Measurements from ENCODE around the gene NXPE3. TPM values are rescaled to one million over a fixed set of nuclear protein-coding genes. Genes with fewer than 3 reads are reported as not detected.

The NXPE3 gene
- total RNA-seq, 2 experiments from 2014 or later: 28.5 to 29.5 TPM

DNA sequence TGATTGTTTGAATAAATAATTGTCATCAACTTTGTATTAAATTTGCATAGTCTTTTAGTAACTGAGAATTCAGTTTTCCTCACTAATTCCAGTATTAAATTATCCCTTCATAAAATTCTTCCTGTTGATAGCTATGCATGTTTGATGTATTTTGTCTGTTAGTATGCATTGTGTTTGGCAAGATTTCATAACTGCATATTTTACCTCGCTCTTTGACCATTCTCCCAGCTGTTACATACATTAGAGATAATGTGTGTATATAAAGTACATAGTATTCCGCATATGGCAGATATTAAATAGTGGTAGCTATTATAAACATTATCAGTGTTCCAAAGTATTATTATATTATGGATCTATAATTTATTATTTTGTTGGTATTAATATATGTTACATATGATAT is 59.7 kb downstream of the NXPE3 start:
- H3K9me3 Mint-ChIP-seq: peaks cover 7% of the 10 kb centered on the region
- POLR2A ChIA-PET: interaction anchor here (1.4 kb wide), 1 partner anchor 9 kb away, joined by 4 read pairs; no protein-coding TSS in a partner anchor
- no peak for DNase-seq
- CTCF ChIA-PET: interaction anchor here (0.9 to 1.2 kb wide), 3 partner anchors 9 to 307 kb away, joined by 3 to 5 read pairs (median 5); no protein-coding TSS in a partner anchor
- peaks cover 17% of the 10 kb centered on the region for H3K36me3 Mint-ChIP-seq (ENCODE audit: low read depth)
- no peak overlapping the region for H3K4me3 Mint-ChIP-seq
- H3K27me3 Mint-ChIP-seq: no peaks in the 10 kb centered on the region
- peaks cover 12% of the 10 kb centered on the region for H3K4me1 Mint-ChIP-seq
- H3K27ac Mint-ChIP-seq: no peak overlapping the region

DNA sequence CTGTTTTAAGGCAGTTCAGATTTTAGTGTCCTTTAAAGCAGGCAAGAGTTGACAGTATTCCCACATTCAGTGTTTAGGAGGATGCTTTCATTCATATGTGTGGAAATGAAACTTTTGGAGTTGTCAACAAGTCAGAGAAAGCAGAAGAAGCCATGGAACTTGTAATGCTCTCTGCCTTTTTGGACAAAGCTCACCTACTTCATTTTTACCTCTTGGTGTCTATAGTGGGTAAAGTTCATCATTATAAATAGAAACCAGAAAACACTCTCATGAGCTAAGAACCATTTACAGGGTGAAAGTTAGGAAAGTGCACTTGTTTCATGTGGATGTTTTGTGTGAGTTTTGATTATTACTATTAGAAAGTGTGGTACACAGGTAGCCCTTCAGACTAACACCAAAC is 61.1 kb downstream of the NXPE3 start:
- peaks cover 14% of the 10 kb centered on the region for H3K36me3 Mint-ChIP-seq (ENCODE audit: low read depth)
- POLR2A ChIA-PET: no interaction called here
- H3K9me3 Mint-ChIP-seq: peaks cover 7% of the 10 kb centered on the region
- DNase-seq: no peak
- no peak overlapping the region for H3K4me3 Mint-ChIP-seq
- H3K27me3 Mint-ChIP-seq: no peaks in the 10 kb centered on the region
- H3K4me1 Mint-ChIP-seq: peaks cover 1% of the 10 kb centered on the region
- H3K27ac Mint-ChIP-seq: no peak overlapping the region
- CTCF ChIA-PET: no interaction called here

DNA sequence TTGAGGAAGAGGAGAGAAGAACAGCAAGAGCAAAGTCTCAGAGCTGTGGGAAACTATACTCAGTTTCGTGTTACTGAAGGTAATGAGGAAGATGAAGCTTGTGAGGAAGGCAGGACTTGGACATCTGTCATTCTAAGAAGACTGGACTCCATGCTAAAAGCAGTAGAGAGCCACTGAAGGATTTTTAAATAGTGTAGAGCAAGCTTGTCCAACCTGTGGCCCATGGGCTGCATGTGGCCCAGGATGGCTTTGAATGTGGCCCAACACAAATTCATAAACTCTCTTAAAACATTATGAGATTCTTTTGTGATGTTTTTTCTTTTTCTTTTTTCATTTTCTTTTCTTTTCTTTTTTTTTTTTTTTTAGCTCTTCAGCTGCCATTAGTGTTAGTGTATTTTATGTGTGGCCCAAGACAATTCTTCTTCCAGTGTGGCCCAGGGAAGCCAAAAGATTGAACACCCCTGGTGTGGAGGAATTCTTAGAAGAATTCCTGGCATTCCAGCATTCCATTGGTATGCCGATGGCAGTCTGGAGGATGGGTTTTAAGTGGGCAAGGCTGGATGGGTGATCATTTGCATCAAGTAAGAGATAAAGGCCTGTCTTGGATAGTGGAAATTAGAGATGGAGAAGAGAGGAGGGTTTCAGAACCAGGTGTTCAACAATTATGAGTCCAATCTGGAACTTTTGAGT is 63.4 kb downstream of the NXPE3 start:
- CTCF ChIA-PET: interaction anchor here (0.8 to 1.8 kb wide), 3 partner anchors 9 to 12 kb away, joined by 3 to 4 read pairs (median 3); no protein-coding TSS in a partner anchor

DNA sequence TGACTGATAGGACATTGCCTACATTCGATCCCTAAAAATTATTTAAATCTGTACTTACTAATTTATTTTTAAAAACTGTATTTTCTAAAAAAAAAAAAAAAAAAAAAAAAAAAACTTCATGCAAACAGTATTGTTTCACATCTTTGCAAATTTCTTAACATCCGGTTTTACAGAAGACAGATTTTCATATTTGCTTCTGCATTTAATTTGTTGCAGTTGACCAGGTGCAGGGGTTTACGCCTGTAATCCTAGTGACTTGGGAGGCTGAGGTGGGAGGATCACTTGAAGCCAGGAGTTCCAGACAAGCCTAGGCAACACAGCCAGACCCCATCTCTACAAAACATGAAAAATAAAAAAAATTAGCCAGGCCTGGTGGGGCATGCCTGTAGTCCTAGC is 63.9 kb downstream of the NXPE3 start:
- Mint-ChIP-seq H3K9me3 (peaks cover 9% of the 10 kb centered on the region), H3K4me1 (peaks cover 4% of the 10 kb centered on the region), H3K36me3 (ENCODE audit: low read depth) (peaks cover 17% of the 10 kb centered on the region), H3K4me3 (no peak overlapping the region), H3K27me3 (no peaks in the 10 kb centered on the region), H3K27ac (no peak overlapping the region)
- DNase-seq: no peak
- CTCF ChIA-PET: interaction anchor here (1.1 kb wide), 1 partner anchor 9 kb away, joined by 3 read pairs; no protein-coding TSS in a partner anchor
- POLR2A ChIA-PET: no interaction called here

More for the DNA sequence above, 63.4 kb downstream of the NXPE3 start:
- DNase-seq: no peak
- H3K27ac Mint-ChIP-seq: no peak overlapping the region
- peaks cover 9% of the 10 kb centered on the region for H3K9me3 Mint-ChIP-seq
- peaks cover 1% of the 10 kb centered on the region for H3K4me1 Mint-ChIP-seq
- H3K27me3 Mint-ChIP-seq: no peaks in the 10 kb centered on the region
- peaks cover 17% of the 10 kb centered on the region for H3K36me3 Mint-ChIP-seq (ENCODE audit: low read depth)
- no peak overlapping the region for H3K4me3 Mint-ChIP-seq
- POLR2A ChIA-PET: no interaction called here

DNA sequence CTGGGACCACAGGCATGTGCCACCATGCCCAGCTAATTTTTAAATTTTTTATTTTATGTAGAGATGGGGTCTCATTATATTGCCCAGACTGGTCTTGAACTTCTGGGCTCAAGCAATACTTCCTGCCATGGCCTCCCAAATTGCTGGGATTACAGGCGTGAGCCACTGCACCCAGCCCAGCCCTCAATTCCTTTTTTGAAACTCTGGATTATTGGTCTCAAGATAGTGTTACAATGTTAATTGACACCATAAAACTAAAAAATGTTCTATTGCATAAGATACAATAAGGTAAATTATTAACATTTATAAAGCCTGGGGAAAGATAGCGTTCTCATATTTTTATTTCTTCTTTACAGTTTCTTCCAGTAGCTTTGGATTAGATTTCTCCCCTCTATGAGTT is 66.4 kb downstream of the NXPE3 start:
- DNase-seq: no peak
- ChIA-PET CTCF (no interaction called here), POLR2A (no interaction called here)
- no peak overlapping the region for H3K27ac Mint-ChIP-seq
- no peaks in the 10 kb centered on the region for H3K27me3 Mint-ChIP-seq
- H3K9me3 Mint-ChIP-seq: peaks cover 9% of the 10 kb centered on the region
- H3K4me1 Mint-ChIP-seq: peaks cover 10% of the 10 kb centered on the region
- H3K4me3 Mint-ChIP-seq: no peak overlapping the region
- H3K36me3 Mint-ChIP-seq (ENCODE audit: low read depth): peaks cover 24% of the 10 kb centered on the region

DNA sequence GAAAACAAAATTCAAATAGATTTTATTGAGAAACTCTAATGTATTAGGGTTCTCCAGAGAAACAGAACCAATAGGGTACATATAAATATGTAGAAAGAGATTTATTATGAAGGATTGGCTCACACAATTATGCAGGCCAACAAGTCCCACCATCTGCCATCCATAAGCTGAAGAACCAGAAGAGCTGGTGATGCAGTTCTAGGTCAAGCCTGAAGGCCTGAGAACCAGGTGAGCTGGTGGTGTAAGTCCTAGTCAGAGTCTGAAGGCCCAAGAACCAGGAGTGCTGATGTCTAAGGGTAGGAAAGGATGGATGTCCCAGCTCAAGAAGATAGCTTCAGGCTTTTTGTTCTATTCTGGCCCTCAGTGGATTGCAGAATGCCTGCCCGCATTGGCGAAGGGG is 67.7 kb downstream of the NXPE3 start:
- peaks cover 19% of the 10 kb centered on the region for H3K4me1 Mint-ChIP-seq
- ChIA-PET POLR2A (interaction anchor here (0.5 kb wide), 1 partner anchor 162 kb away, joined by 6 read pairs; no protein-coding TSS in a partner anchor), CTCF (interaction anchor here (0.8 to 1.0 kb wide), 2 partner anchors 10 to 378 kb away, joined by 3 read pairs; no protein-coding TSS in a partner anchor)
- no peak overlapping the region for H3K27ac Mint-ChIP-seq
- H3K9me3 Mint-ChIP-seq: peaks cover 9% of the 10 kb centered on the region
- peaks cover 34% of the 10 kb centered on the region for H3K36me3 Mint-ChIP-seq (ENCODE audit: low read depth)
- no peak overlapping the region for H3K4me3 Mint-ChIP-seq
- DNase-seq: no peak
- H3K27me3 Mint-ChIP-seq: no peaks in the 10 kb centered on the region

DNA sequence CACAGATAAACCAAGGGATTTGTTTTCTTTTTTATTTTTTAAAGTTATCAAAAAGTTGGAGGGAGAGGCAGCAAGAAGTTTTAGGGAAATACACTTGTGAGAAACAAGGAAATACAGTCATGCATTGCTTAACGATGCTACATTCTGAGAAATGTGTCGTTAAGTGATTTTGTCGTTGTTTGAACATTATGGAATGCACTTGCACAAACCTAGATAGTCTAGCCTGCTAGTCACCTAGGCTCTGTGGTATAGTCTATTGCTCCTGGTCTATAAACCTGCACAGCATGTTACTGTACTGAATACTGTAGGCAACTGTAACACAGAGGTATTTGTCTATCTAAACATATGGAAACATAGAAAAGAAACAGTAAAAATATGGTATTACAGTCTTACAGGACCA is 68.3 kb downstream of the NXPE3 start:
- H3K27ac Mint-ChIP-seq: no peak overlapping the region
- ChIA-PET POLR2A (interaction anchor here (0.5 kb wide), 1 partner anchor 162 kb away, joined by 6 read pairs; no protein-coding TSS in a partner anchor), CTCF (interaction anchor here (1.0 kb wide), 1 partner anchor 9 kb away, joined by 3 read pairs; no protein-coding TSS in a partner anchor)
- H3K36me3 Mint-ChIP-seq (ENCODE audit: low read depth): peaks cover 36% of the 10 kb centered on the region
- H3K27me3 Mint-ChIP-seq: no peaks in the 10 kb centered on the region
- peaks cover 4% of the 10 kb centered on the region for H3K9me3 Mint-ChIP-seq
- peaks cover 25% of the 10 kb centered on the region for H3K4me1 Mint-ChIP-seq
- no peak overlapping the region for H3K4me3 Mint-ChIP-seq
- no peak for DNase-seq

DNA sequence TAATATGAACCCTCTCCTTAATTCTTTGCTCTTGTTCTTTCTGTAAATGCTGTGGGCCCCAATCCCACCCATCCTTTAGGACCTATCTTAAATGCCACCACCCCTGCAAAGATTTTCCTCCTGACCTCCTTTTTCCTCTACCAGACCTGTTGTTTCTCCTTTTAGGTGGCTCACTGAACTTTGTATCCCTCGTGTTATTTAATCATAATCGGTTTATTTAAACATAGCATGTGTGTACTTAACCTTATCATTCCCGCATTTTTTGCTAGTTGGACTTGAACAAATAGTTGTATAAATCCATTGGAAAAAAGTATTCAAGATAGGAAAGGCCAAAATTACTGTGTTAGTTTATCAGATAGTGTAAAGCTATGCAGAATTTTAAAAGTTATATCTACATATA is 69.3 kb downstream of the NXPE3 start:
- Mint-ChIP-seq H3K36me3 (ENCODE audit: low read depth) (peaks cover 43% of the 10 kb centered on the region), H3K27ac (peak overlapping the region; percentile 90), H3K27me3 (no peaks in the 10 kb centered on the region), H3K9me3 (peaks cover 2% of the 10 kb centered on the region), H3K4me1 (peaks cover 35% of the 10 kb centered on the region), H3K4me3 (peak overlapping the region; percentile 98)
- DNase-seq: no peak
- ChIA-PET CTCF (interaction anchor here (1.0 to 1.8 kb wide), 4 partner anchors 18 to 381 kb away, joined by 3 to 8 read pairs (median 4); no protein-coding TSS in a partner anchor), POLR2A (no interaction called here)

DNA sequence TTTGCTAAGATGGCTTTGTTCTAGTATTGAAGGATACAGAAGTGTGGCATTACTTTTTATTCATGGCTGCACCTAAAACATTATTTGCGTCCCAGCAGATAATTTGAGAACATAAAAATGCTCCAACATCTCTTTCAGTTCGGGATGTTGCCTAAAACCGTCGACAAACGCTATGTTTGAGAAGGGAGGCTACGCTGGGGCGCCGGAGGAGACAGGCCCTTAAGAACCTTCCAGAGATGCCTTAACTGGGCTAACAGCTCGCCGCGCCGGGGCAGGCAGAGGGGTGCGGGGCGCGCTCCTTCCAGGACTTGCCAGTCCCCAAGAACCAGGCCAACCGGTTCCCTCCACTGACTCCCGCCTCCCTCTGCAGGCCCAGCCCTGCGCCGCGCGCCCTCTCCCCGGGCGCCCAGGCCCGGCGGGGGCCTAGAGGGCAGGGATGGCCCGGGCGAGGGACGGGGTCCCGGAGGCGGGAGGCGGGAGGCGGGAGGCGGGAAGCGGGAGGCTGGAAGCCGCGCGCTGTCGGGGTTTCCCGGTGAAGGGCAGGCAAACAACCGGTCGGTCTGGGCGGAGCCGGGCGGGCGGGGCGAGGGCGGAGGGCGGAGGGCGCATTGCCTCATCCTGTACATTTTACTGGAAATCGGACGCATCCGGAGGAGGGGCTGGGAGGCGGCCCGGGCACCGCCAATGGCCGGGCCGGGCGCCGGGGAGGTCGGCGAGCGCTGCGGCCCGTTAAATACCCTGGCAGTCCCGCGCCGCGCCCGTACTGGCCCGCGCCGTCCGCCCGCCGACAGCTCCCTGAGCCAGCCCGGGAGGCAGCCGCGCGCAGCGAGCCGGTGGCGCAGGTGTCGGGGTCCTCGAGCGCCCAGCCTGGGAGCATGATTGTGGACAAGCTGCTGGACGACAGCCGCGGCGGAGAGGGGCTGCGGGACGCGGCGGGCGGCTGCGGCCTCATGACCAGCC is 70.0 kb downstream of the NXPE3 start, which contains the start of gene NFKBIZ:
Gene NFKBIZ, plus strand, starts transcription at position 761 of the 960 bp plus-strand sequence. Its CDS starts 115 bp downstream, at position 876.
- peaks cover 49% of the 10 kb centered on the region for H3K36me3 Mint-ChIP-seq (ENCODE audit: low read depth)
- peaks cover 41% of the 10 kb centered on the region for H3K4me1 Mint-ChIP-seq
- POLR2A ChIA-PET: interaction anchor here (0.6 to 1.1 kb wide), 7 partner anchors 12 to 330 kb away, joined by 3 to 4 read pairs (median 3); partner anchors contain the start of genes CEP97 and NXPE3

DNA sequence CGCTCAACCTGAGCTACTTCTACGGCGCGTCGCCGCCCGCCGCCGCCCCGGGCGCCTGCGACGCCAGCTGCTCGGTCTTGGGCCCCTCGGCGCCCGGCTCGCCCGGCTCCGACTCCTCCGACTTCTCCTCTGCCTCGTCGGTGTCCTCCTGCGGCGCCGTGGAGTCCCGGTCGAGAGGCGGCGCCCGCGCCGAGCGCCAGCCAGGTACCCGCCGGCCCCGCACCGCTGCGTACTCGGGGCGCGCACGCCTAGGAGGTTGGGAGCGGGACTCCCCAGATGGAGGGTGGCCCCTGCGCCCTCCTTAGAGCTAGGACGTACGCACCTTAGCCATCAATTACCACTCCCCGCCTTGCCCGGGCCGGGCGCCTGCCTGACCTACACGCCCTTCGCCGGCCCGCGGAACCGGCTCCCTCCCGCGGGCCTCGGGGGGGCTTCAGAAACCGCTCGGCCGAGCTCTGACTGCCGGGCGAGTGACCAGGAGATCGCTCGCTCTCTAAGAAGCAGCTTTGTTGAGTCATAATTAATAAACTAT is 70.8 kb downstream of the NXPE3 start:
- Mint-ChIP-seq H3K36me3 (ENCODE audit: low read depth) (peaks cover 55% of the 10 kb centered on the region), H3K27ac (peak overlapping the region; percentile 100), H3K4me3 (peak overlapping the region; percentile 98), H3K9me3 (peaks cover 2% of the 10 kb centered on the region), H3K27me3 (no peaks in the 10 kb centered on the region), H3K4me1 (peaks cover 47% of the 10 kb centered on the region)
- CTCF ChIA-PET: interaction anchor here (0.8 to 1.8 kb wide), 6 partner anchors 17 to 376 kb away, joined by 3 to 8 read pairs (median 4); no protein-coding TSS in a partner anchor
- POLR2A ChIA-PET: interaction anchor here (0.7 to 1.1 kb wide), 5 partner anchors 13 to 331 kb away, joined by 3 to 4 read pairs (median 4); partner anchors contain the start of genes CEP97 and NXPE3
- DNase-seq: peak; percentile 60

More for the DNA sequence above, 70.0 kb downstream of the NXPE3 start, which contains the start of gene NFKBIZ:
- Mint-ChIP-seq H3K27me3 (no peaks in the 10 kb centered on the region), H3K9me3 (peaks cover 2% of the 10 kb centered on the region), H3K27ac (peak within 1 kb of the TSS; percentile 100), H3K4me3 (peak within 1 kb of the TSS; percentile 98)
- DNase-seq: peak; percentile 93
- CTCF ChIA-PET: interaction anchor here (0.8 to 1.8 kb wide), 8 partner anchors 19 to 380 kb away, joined by 3 to 8 read pairs (median 4); no protein-coding TSS in a partner anchor

DNA sequence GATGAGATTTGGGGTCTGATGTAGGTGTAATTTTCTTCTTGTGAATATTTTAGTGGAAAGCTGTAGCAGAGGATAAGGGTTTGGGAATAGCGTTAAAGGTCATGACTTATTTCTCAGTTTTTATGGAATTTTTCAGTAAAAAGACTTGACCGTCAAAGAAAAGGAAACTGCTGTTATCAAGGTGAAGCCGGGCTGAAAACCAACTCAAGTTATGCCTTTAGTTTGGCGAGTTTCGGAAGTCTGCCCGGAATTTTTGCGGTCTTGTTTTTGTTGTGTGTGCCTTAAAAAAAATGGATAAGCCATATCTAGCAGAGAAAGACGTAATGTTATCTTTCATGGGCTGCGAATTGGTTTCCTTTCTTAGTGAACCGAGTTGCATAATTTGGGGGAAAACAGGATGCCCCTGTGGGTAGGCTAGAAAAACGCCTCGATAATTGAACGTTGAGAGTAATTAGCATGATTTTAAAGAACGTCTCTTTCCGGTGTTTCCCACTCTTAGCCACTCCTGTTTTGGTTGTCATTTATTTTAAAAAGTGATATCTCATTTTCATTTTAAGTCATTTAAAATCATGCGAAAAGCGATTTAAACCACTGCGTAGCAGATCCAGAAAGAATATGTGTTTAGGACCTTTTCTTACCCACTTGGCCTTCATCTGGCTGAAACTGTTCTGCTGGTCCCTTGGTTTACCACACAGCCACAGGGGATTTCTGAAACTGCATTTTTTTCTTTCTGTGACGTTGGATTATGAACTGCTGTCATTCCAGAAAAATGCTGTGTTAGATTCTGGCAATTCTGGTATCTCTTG is 71.4 kb downstream of the NXPE3 start:
- Mint-ChIP-seq H3K36me3 (ENCODE audit: low read depth) (peaks cover 61% of the 10 kb centered on the region), H3K27me3 (no peaks in the 10 kb centered on the region), H3K27ac (peak overlapping the region; percentile 100), H3K4me3 (peak overlapping the region; percentile 98), H3K9me3 (peaks cover 2% of the 10 kb centered on the region), H3K4me1 (peaks cover 52% of the 10 kb centered on the region)
- ChIA-PET CTCF (interaction anchor here (0.8 to 1.8 kb wide), 4 partner anchors 17 to 264 kb away, joined by 3 to 8 read pairs (median 5); no protein-coding TSS in a partner anchor), POLR2A (interaction anchor here (0.9 to 1.1 kb wide), 3 partner anchors 23 to 332 kb away, joined by 4 read pairs; partner anchors contain the start of gene CEP97)
- DNase-seq: peak; percentile 71
